Stimulated activated CD4-positive, alpha-beta T cell treated with anti-CD3 and anti-CD28 coated beads, Interleukin-15, amount 100 ng/mL, for 24 hours (primary cell): Measurements from ENCODE around the gene OSER1.
"Not testable (repeated sequence)": the region's sequence is repeated elsewhere in the genome, so short reads cannot be mapped to it uniquely, and the experiment has no call there.

Source experiments
- DNase-seq: peaks from one replicate; pipeline ENCODE4 v3.0.0-alpha.2; 2020

Gene OSER1

DNA sequence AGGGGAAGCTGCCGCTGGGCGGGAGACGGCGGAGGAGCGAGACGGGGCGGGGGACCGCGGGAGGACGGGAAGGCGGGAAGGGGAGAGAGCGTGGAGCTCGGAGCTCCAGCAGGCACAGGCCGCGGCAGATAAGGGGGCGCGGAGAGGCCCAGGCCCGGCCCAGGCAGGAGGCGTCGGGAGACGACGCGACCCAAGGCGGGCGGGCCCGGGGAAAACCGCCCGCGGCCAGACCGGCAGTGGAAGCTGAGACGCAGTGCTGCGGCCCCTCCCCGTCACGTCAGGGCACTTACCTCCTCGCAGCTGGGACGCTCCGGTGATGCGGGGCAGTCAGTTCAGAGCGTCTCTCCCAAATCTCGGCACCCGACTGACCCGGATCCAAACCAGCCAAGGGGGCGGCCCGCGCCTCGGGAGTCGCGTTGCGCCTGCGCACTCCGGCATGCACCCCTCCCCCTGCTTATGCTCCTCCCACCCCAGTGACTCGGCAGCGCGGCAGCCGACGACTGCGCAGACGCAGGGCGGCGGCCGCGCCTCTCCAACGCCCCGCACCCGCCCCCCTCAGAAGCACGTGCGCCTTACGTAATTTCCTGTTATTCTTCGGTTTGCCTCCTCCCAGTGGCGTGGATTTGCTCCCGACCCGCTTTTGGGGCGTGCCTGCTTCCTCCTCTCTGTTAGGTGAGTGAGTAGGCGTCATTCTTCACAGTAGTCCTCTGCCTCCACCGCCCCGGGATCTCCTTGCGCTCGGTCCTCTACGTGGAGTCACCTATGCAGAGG is at the start of gene OSER1:
TSS of gene OSER1 (minus strand) at position 366 of the 771 bp plus-strand sequence. CDS start 3,814 bp downstream, outside the sequence.
- peak; percentile 96 for DNase-seq

DNA sequence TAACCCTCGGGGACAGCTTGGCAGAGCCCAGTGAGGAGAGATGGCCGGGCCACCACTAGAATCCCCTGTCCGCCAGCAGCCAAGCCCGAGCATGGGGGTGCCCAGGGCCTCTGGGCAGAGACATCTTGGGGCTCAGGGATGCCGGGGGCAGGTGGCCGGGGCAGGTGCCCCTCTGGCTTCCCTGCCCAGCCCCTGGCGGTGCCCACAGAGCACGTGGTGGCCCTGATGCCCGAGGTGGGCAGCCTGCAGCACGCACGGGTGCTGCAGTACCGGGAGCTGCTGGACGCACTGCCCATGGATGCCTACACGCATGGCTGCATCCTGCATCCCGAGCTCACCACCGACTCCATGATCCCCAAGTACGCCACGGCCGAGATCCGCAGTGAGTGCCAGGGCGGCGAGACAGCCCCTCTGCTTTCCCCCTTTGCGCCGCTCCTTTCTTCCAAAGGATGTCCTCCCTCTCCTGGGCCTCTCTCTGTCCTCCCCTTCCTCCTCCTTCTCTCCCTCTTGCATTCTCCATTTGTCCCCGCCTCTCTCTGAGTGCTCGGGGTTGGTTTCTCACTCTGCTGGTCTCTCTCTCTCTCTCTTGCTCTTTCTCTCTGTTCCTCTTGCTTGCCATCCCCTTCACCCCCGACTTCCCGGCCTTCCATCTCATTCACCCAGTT is 47.8 kb upstream of the OSER1 start:
- no peak for DNase-seq

DNA sequence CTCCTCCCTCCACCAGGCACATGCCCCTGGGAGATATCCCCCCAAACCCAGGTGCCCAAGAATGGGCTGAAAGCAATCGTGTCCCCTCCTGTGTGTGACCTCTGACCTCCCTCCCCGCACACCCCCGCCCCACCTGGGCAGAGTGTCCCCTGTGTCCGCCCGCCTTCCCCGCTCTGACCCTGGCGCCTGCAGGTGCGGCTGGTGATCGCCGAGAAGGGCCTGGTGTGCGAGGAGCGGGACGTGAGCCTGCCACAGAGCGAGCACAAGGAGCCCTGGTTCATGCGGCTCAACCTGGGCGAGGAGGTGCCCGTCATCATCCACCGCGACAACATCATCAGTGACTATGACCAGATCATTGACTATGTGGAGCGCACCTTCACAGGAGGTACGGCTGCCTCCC is 46.4 kb upstream of the OSER1 start:
- DNase-seq, result no peak

DNA sequence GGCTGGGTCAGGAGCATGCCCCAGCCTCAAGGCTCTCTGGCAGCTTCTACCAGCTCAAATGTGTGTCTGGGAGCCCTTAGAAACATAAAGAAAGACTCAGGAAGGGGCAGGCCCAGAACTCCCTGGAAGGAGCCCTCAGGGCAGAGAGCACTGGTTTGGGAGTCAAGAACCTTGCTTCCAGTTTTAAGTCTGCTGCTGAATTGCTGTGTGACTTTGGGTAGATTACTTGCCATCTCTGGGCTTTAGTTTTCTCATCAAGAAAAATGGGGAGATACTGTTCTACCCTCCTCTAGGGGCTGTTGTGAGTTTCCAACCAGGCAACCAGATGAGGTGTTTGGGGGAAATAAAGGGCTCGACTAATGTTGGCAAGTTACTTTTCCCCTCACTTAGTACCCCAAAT is 45.4 kb upstream of the OSER1 start:
- DNase-seq, result no peak

DNA sequence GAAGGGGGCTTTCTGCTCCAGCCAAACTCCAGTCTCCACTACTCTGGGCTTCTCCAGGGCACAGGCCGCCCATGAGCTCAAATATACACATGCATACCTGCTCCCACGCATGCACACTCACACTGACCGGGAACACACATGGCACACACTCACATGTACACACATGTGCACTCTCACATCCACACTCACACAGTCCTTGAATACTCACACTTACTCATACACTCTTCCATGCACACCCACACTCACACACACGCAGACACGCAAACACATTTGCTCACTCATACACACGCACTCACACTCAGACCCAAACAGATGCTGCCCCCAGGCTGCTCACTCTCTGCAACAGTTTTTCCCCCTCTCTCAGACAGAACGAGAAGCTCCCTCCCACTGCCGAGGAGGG is 43.5 kb upstream of the OSER1 start:
- no peak for DNase-seq

DNA sequence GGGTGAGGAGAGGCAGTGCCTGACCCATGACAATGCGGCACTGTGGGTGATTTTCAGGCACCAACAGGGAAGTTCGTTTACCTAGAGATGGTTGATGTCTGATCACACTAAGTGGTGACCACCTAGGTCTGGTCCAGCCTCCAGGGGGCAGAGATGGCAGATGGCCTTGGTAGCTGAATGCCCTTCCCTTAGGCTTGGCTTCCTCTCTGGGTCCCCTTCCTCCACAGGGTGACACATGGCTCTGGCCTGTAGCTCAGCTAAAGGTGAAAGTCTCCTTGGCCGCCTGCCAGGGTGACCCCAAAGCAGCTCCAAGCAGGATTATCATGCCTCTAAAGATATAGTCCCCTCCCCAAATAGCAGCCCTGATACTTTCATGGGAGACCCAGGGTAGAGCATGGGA is 43.0 kb upstream of the OSER1 start:
- no peak for DNase-seq

DNA sequence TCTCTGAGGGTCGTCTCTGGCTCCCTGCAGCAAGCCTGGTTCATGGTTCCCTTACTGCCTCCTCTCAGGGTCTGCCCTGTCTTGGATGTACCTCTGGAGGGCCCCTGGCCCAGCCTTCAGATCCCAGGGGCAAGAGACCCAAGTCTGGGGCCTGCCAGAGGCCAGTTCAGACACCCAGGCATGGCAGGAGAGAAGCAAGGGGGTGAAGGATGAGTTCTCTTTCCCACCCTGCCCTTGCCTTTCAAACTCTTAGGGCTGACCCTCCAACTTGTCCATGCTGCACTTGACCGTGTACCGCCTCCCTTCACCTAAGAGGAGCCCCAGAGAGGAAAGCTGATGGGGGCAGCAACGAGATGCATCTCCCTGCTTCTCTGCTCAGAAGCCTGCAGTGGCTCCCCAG is 40.7 kb upstream of the OSER1 start:
- no peak for DNase-seq

DNA sequence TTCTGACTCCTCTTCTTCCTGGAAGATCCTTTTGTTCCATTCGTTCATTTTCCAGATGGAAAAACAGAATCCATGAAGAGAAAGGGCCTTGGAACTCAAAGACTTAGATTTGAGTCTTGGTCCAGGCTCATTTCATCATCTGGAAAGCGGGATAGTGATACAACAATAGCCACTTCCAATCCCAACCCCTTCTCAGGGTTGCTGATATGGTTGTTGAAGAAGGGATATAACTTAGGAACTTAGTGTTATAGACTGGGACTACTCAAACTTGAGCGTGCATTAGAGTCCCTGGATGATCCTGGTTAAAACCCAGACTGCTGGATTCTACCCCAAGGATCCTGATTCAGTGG is 37.8 kb upstream of the OSER1 start:
- no peak for DNase-seq

DNA sequence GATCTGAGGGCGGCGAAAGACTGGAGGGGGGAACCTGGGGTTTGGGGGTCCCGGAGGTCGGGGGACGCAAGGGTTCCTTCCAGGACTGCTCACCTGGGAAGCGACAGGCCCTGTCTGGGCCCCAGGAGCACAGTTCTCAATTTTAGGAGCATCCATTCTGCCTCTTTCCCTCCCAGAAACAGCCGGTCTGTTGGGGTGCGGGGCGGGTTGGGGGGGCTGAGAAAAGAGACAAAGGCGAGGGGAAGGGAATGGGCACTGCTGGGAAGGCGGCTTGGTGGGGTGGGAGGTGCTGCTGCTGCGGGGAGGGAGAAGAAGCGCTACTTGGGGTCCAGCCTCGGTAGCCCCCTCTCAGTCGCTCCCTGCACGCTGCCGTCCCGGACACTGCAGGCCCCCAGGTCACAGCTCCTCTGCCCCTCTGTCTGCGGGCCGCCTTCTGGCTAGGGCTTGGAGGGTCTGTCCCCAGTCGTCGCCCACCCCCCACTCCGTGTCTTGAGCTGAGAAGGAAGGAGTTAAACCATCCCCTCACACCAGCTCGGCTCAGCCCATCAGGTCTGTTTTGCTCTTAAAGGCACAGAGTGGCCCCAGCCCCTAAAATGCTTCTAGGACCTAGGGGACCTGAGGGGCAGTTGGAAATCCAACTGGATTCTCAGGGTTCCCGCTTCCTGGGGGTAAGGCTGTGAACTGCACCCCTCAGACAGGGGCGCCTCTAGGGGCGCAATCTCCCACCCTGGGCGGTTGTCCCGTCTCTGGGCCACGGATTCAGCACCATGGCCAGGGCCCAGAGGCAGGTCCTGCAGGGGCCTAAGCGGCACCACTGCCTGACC is 37.2 kb upstream of the OSER1 start:
- peak; percentile 44 for DNase-seq

DNA sequence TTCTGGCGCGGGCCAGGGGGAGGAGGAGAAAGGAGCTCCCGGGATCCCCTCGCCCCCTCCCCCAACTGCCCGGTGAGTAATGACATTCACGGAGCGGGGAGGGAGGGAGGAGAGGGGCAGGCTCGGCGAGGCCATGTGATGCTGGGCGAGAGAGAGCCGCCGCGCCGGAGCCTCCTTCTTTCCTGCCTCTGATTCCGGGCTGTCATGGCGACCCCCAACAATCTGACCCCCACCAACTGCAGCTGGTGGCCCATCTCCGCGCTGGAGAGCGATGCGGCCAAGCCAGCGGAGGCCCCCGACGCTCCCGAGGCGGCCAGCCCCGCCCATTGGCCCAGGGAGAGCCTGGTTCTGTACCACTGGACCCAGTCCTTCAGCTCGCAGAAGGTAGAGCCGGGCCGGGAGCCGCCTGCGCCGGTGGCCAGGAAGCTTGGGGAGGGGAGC is 36.6 kb upstream of the OSER1 start, which contains the start of gene GDAP1L1:
TSS of gene GDAP1L1 (plus strand) at position 178 of the 441 bp plus-strand sequence. CDS start at position 205, 27 bp downstream.
- peak; percentile 7 for DNase-seq

DNA sequence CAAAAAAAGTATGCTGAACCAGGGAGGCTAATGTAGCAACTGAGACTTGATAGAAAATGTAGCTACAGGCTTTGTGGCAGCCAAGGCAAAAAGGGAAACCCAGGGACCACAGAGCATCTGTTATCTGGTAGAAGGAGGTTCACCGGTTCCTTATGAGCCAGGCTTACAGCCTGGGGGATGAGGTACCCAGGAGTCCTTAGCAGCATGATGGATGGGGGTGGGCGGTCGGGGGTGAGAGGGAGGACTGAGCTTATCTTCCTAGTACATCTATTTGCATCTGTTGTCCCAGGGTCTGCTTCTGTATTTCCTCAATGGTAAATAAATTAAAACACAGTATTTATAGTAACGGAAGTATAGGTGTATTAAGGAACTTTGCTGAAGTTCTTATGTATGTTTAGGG is 35.4 kb upstream of the OSER1 start:
- DNase-seq, result no peak

DNA sequence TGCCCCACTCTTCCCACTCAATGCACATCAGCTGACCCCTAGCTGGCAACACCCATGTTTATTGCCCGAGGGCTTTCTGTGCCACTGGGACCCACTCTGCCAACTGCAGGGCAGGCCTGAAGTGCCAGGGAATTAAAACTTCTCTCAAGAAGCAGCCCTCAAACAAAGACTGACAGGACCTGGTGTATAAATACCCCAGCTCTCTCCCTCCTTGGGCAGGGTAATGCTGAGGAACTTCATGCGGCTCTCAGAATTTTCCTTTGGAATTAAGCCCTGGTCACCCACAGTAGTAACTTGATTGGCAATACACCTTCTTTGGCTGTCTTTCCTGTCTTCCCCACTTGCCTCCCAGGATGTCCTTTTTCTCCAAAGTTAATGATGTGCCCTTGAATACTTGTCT is 31.2 kb upstream of the OSER1 start:
- DNase-seq, result no peak

DNA sequence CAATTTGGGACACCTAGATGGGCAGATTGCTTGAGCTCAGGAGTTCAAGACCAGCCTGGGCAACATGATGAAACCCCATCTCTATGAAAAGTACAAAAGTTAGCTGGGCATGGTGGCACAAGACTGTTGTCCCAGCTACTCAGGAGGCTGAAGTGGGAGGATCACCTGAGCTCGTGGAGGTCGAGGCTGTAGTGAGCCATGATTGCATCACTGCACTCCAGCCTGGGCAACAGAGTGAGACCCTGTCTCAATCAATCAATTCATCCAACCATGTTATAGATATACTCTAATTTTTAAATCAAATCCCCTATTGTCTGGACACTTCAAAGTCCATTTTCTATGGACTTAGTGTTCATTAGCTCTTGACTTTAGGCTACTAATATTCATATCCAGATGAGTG is 26.3 kb upstream of the OSER1 start:
- not testable (repeated sequence) for DNase-seq

DNA sequence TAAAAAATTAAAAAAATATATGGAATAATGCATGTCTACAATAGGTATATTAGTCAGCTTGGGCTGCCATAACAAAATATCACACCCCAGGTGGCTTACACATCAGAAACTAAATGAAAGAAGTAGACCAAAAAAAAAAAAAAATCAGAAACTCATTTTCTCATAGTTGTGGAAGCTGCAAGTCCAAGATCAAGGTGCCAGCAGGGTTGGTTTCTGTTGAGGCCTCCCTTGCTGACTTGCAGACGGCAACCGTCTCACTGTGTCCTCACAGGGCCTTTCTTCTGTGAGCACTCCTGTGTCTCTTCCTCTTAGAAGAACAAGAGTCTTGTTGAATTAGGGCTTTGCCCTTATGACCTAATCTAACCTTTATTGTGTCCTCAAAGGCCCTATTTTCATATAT is 25.1 kb upstream of the OSER1 start:
- no peak for DNase-seq

DNA sequence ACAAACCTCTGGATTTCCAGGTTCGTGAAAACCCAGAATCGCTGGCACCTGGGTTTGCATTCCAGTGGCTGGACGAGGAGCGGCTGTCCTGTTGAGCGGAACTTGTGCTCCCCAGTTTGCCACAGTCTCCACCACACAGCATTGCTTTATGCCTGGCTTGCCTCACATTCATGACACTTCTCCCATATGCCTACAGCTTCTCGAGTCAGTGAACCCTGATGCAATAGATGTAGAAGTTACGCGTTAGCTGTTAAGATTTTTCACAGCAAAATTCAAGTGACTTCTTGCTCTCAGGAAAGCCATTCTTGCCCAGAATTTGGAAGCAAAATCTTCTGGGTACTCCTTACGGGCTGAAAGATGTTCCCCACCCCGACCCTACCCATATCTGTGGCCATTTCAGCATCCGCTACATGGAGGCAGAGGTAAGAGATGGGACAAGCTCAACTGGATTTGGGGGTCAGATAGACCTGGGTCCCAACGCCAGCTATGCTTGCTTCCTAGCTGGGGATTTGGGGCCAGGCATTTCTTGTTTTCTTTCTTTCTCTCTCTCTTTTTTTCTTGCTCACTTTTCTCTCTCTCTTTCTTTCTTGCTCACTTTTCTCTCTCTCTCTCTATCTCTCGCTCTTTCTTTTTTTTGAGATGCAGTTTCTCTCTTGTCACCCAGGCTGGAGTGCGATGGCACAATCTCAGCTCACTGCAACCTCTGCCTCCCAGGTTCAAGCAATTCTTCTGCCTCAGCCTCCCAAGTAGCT is 24.2 kb upstream of the OSER1 start:
- no peak for DNase-seq

DNA sequence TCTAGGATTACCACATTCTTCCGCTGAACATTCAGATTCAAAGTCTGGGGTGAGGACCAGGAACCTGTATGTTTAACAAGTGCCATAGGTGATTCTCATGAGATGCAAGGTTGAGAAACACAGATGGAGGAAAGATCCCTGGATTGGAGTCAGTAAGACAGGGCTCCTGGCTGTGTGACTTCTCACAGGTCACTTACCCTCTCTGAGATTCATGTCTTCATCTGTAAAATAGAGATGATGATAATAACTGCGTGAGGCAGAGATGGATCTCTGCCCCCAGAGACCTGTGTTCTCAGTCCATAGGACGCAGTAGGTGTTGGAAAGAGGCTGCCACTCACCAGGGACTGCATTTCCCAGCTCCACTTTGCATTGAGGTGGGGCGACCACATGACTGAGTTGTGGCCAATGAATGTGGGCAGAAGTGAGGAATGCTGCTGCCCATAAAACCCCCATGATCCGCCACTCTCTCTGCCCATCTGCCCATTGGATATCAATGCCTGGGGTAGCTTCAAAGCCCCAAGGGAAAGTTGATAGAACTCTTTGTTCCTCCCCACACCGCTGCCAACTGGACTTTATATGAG is 23.0 kb upstream of the OSER1 start:
- no peak for DNase-seq

DNA sequence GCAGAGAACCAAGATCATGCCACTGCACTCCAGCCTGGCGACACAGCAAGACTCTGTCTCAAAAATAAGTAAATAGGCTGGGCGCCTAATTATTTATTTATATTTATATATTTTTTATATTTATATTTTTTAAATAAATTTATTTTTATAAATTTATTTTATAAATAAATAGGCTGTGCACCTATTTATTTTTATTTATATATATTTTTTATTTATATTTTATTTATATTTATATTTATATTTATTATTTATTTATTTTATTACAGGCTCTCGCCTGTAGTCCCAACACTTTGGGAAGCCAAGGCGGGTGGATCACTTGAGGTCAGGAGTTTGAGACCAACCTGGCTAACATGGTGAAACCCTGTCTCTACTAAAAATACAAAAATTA is 21.9 kb upstream of the OSER1 start:
- DNase-seq, result not testable (repeated sequence)

DNA sequence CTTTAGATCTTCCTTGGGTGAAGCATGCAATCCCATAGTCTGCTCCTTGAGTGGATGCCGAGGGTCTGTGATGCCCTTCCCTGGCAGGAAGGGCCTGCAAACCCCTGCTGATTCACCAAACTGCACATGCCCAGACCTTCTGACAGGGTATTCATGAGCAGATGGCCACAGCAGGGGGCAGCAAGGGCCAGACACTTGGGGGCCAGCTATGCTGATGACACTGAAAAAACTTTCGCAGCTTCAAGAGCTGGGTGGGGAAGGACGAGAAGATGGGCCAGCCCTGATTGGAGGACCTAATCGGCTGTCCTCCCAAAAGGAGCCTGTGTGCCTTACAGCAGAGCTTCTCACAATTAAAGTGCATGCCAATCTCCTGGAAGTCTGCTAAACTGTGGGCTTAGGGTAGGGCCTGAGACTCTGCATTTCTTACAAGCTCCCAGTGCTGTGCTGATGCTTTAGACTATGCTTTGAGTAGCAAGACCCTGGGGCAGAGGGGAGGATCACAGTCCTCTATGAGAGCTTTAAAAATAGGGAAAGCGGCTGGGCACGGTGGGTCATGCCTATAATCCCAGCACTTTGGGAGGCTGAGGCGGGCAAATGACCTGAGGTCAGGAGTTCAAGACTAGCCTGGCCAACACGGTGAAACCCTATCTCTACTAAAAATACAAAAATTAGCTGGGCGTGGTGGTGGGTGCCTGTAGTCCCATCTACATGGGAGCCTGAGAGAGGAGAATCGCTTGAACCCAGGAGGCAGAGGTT is 21.3 kb upstream of the OSER1 start:
- DNase-seq, result no peak

DNA sequence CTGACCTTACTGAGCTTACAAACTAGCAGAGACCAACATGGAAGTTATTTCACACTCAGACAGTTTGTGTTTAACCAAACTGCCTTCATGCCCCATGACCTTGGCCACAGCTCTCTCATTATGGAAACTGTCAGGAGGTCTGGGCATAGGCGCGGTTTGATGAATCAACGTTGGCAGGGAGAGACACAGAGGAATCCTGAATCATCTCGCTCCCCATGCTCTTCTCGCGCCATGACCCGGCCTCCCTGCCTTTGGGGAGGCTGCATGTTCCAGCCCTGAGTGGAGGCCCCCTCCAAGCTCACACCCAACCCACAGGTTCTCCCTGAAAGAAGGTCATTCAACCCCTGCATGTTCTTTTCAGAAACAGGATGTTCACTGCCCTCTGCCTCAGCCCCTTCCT is 20.6 kb upstream of the OSER1 start:
- DNase-seq, result no peak

DNA sequence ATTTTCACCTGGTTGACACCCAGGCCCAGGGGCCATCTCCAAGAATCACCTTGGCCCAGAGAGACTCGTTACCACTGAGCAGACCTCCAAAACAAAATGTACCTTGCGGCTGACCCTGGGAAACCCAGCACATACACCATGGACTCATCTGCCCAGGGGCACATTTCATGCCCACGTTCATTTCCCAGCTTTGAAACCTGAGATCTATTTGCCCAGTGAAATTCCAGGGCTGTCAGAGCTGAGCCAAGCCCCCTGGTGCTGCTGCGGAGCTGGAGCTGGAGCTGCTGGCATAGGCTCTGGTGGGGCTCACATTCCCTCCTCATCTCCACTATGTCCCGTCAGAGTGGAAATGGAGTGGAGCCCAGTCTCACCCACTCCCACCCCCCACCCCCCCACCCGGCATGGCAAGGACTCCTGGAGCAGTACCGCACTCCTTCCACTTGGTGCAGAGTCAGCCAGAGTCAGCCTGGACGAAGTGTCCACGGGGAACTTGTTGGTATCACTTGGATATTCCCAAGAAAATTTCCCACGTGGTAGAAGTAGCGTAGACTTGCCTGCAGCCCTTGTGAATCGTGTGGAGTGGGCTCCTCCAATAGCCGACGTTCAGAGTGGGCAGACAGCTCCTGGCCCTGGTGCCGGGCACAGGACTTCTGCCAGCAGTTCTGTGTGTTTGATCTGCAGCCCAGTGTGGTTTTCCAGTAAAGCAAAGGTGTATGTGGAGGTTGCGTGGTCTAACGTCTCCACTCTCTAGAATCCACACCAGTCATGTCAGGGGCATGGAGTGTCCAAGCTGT is 18.1 kb upstream of the OSER1 start:
- no peak for DNase-seq

DNA sequence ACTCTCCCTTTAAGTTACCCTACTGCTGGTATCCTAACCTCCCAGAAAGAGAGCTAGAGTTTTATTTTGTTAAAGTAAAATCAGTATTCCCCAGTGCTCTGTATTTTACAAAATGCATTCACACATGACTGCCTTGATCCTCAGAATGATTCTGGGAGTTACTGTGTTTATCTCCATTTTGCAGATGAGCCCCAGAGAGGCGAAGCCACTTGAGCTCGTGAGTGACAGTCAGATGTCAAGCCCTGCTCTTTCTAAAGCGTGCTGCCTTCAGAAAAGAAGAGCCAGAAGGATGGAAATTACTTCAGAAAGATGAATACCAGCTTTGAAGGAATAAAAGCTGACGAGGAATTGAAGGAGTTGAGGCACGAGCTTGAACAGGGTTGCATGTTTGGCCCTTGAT is 14.1 kb upstream of the OSER1 start:
- no peak for DNase-seq
